Measurements from ENCODE around the gene TAS1R1. TPM values are rescaled to one million over a fixed set of nuclear protein-coding genes. Genes with fewer than 3 reads are reported as not detected.

Gene TAS1R1
- total RNA-seq, 1 donor from 2014 or later, result not detected

DNA sequence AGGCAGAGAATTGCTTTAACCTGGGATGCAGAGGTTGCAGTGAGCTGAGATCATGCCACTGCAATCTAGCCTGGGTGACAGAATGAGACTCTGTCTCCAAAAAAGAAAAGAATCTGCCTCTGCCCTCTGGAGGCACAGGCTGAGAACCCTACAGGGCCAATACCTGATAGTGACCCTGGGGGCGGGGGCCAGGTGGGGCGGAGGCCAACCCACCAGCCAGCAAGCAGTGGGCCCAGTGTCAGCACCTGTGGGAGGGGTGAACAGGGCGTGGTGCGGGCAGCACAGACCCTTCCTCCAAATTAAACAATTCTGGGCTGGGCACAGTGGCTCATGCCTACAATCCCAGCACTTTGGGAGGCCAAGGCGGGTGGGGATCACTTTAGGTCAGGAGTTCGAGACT lies 44.6 kb upstream of the TAS1R1 start:
- Mint-ChIP-seq H3K4me1 (peaks cover 3% of the 10 kb centered on the region), H3K9me3 (no peaks in the 10 kb centered on the region), H3K27ac (no peak overlapping the region), H3K27me3 (peaks cover 2% of the 10 kb centered on the region), H3K4me3 (no peak overlapping the region), H3K36me3 (ENCODE audit: low read depth) (no peaks in the 10 kb centered on the region)
- ChIA-PET POLR2A (no interaction called here), CTCF (no interaction called here)
- DNase-seq (no peak), ATAC-seq (ENCODE audit: low read depth) (no peak)
- intact Hi-C loops (cut with micrococcal nuclease), result no loop called here
- TF ChIP-seq, protein P1, sequence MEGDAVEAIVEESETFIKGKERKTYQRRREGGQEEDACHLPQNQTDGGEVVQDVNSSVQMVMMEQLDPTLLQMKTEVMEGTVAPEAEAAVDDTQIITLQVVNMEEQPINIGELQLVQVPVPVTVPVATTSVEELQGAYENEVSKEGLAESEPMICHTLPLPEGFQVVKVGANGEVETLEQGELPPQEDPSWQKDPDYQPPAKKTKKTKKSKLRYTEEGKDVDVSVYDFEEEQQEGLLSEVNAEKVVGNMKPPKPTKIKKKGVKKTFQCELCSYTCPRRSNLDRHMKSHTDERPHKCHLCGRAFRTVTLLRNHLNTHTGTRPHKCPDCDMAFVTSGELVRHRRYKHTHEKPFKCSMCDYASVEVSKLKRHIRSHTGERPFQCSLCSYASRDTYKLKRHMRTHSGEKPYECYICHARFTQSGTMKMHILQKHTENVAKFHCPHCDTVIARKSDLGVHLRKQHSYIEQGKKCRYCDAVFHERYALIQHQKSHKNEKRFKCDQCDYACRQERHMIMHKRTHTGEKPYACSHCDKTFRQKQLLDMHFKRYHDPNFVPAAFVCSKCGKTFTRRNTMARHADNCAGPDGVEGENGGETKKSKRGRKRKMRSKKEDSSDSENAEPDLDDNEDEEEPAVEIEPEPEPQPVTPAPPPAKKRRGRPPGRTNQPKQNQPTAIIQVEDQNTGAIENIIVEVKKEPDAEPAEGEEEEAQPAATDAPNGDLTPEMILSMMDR (IDR thresholded peaks at IDR 0.05), result no peak

DNA sequence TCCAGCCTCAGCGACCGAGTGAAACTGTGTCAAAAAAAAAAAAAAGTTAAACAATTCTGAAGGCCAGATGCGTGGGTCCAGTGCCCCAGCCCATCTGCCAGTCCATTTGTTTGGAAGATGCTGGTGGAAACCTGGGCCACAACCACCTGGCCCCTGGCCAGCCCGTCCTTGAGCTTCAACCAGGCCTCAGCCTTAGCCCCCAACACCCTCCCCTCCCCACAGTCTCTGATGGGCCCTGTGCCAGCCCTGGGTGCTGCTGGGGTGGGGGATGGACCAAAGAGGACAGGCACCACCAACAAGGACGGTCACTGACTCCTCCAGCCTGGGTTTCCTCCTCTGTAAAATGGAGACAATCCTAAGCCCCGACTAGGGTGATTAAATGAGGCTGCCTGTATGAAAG lies 44.1 kb upstream of the TAS1R1 start:
- Mint-ChIP-seq H3K27me3 (peaks cover 2% of the 10 kb centered on the region), H3K36me3 (ENCODE audit: low read depth) (no peaks in the 10 kb centered on the region), H3K27ac (no peak overlapping the region), H3K4me3 (no peak overlapping the region), H3K9me3 (no peaks in the 10 kb centered on the region), H3K4me1 (peaks cover 3% of the 10 kb centered on the region)
- TF ChIP-seq, protein P1 (IDR thresholded peaks at IDR 0.05), result no peak
- CTCF ChIA-PET, result no interaction called here
- ATAC-seq (ENCODE audit: low read depth) (no peak), DNase-seq (no peak)
- POLR2A ChIA-PET, result no interaction called here
- intact Hi-C loops (cut with micrococcal nuclease), result no loop called here

DNA sequence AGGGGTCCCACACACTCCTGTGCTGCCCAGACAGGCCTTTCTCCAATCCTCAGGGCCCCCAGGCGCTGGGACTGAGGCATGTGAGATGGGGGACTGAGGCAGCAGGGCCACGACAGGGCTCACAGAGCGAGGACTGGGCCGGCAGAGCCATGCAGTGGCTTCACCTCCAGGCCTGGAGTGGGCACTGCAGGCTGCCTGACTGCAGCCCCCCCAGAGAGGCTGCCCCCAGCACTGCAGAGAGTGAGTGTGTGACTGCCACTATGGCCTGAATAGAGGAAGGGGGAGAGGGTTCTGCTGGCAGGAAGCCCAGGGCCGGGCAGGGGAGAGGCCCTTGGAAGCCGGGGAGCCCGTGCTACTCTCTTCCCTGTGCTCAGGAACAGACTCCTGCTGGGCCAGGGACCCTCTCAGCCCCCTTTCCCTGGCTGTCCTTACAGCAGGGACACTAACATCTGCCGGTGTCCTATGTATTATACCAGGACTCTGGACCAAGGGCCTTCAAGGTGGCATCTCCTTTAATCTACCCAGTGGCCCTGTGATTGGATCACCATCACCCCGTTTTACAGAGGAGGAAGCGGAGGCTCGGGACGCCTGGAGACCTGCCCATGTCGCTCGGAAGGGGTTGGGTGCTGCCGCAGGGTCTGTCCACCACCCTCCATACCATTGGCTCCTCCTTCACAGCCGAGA lies 43.4 kb upstream of the TAS1R1 start:
- intact Hi-C loops (cut with micrococcal nuclease), result no loop called here
- DNase-seq, result no peak
- Mint-ChIP-seq H3K4me3 (no peak overlapping the region), H3K27me3 (peaks cover 2% of the 10 kb centered on the region), H3K27ac (no peak overlapping the region), H3K4me1 (peaks cover 3% of the 10 kb centered on the region), H3K36me3 (ENCODE audit: low read depth) (no peaks in the 10 kb centered on the region), H3K9me3 (no peaks in the 10 kb centered on the region)
- POLR2A ChIA-PET, result no interaction called here
- TF ChIP-seq, protein P1 (IDR thresholded peaks at IDR 0.05), result no peak
- ATAC-seq (ENCODE audit: low read depth), result no peak
- CTCF ChIA-PET, result no interaction called here

DNA sequence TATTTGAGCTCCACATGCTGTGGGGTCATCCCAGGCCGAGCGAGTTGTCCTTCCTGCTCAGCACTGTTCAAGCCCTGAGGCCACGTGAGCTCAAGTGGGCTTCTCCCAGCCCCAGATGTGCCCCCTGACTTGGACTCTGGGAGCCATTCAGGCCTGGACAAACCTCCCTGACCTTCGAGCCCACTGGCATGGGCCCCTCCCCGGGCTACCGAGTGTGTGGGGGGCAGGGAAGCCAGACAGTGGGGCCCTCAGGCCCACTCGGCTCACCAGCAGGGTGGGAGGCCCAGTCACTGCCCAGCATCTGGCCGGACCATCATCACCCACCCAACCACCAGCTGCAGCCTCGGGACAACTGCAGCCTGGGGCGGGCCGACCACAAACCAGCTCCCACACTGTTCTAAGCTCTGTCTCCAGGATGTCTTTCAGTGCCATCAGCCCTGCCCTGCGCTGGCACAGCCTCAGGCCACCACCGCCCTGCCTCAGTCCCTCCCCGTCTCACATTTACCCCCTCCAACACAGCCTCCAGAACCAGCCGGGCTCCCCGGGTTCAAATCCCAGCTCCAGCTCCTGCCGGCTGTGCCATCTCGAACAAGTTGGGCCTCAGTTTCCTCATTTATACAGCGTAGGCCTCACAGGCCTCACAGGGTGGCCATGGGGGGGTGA lies 42.7 kb upstream of the TAS1R1 start:
- ATAC-seq (ENCODE audit: low read depth), result no peak
- no peaks in the 10 kb centered on the region for H3K27me3 Mint-ChIP-seq
- TF ChIP-seq, protein P1 (IDR thresholded peaks at IDR 0.05), result no peak
- ChIA-PET POLR2A (no interaction called here), CTCF (no interaction called here)
- no peaks in the 10 kb centered on the region for H3K9me3 Mint-ChIP-seq
- intact Hi-C loops (cut with micrococcal nuclease), result no loop called here
- H3K27ac Mint-ChIP-seq, result no peak overlapping the region
- H3K4me3 Mint-ChIP-seq, result no peak overlapping the region
- DNase-seq, result no peak
- peaks cover 3% of the 10 kb centered on the region for H3K4me1 Mint-ChIP-seq
- H3K36me3 Mint-ChIP-seq (ENCODE audit: low read depth), result no peaks in the 10 kb centered on the region

DNA sequence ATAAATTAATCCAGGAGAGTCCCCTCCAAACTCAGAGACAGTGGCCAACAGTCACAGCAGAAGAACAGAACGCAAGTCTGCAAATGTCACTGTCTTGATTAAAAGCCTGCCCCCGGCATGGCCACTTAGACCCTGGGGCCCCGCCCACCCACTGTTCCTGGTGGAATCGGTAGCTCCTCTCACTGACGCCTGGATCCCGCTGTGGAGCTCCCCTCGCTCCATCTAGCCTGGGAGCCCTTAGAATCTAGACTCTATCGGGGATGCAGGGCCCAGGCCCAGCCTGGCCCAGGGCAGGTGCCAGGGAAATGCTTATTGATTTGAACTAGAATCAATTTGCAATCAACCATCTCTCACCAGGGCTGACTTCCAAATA lies 42.2 kb upstream of the TAS1R1 start:
- TF ChIP-seq, protein P1 (IDR thresholded peaks at IDR 0.05), result no peak
- intact Hi-C loops (cut with micrococcal nuclease), result no loop called here
- H3K9me3 Mint-ChIP-seq, result no peaks in the 10 kb centered on the region
- ChIA-PET CTCF (no interaction called here), POLR2A (no interaction called here)
- H3K36me3 Mint-ChIP-seq (ENCODE audit: low read depth), result no peaks in the 10 kb centered on the region
- no peak overlapping the region for H3K27ac Mint-ChIP-seq
- H3K4me1 Mint-ChIP-seq, result peaks cover 3% of the 10 kb centered on the region
- no peak for ATAC-seq (ENCODE audit: low read depth)
- DNase-seq, result no peak
- no peak overlapping the region for H3K4me3 Mint-ChIP-seq
- no peaks in the 10 kb centered on the region for H3K27me3 Mint-ChIP-seq
